HG03457 (cell line): ENCODE measurements around the gene ONECUT3.

Experiments used
- ATAC-seq: cut with Tn5 transposase; IDR thresholded peaks from one replicate; pipeline ENCODE4 v1.9.1; 2021; ENCODE audit warnings: moderate number of reproducible peaks; ENCODE audit not compliant: unreplicated experiment

The ONECUT3 gene

GRCh38 chr19:1739960-1740629 is 13.2 kb upstream of the ONECUT3 start:
- ATAC-seq, result no peak

- ATAC-seq, result no peak
Measured at GRCh38 chr19:1742989-1743696, 10.2 kb upstream of the ONECUT3 start.

- ATAC-seq, result no peak
Measured at GRCh38 chr19:1744133-1744665, 9.1 kb upstream of the ONECUT3 start.

- ATAC-seq, result no peak
Measured at GRCh38 chr19:1744822-1745563, 8.3 kb upstream of the ONECUT3 start.

- no peak for ATAC-seq
Measured at GRCh38 chr19:1745589-1746031, 7.7 kb upstream of the ONECUT3 start.

GRCh38 chr19:1746401-1747284 is 6.7 kb upstream of the ONECUT3 start:
- no peak for ATAC-seq

GRCh38 chr19:1747285-1748114 is 5.8 kb upstream of the ONECUT3 start:
- no peak for ATAC-seq

- ATAC-seq, result no peak
Measured at GRCh38 chr19:1748115-1748872, 5.0 kb upstream of the ONECUT3 start.

- ATAC-seq, result no peak
Measured at GRCh38 chr19:1748873-1749341, 4.4 kb upstream of the ONECUT3 start.

- ATAC-seq, result no peak
Measured at GRCh38 chr19:1749373-1750342, 3.6 kb upstream of the ONECUT3 start.

- ATAC-seq, result no peak
Measured at GRCh38 chr19:1750343-1751021, 2.8 kb upstream of the ONECUT3 start.

- ATAC-seq, result no peak
Measured at GRCh38 chr19:1751367-1752008, 1.8 kb upstream of the ONECUT3 start.

- no peak for ATAC-seq
Measured at GRCh38 chr19:1752009-1752756, 1.1 kb upstream of the ONECUT3 start.

GRCh38 chr19:1754018-1754635 is 821 bp downstream of the ONECUT3 start:
- ATAC-seq, result no peak

- ATAC-seq, result no peak
Measured at GRCh38 chr19:1754636-1755466, 1.5 kb downstream of the ONECUT3 start.
